ENCODE data around the gene DENND4A.
"Not testable (repeated sequence)": the region's sequence is repeated elsewhere in the genome, so short reads cannot be mapped to it uniquely, and the experiment has no call there.

The DENND4A gene

DNA sequence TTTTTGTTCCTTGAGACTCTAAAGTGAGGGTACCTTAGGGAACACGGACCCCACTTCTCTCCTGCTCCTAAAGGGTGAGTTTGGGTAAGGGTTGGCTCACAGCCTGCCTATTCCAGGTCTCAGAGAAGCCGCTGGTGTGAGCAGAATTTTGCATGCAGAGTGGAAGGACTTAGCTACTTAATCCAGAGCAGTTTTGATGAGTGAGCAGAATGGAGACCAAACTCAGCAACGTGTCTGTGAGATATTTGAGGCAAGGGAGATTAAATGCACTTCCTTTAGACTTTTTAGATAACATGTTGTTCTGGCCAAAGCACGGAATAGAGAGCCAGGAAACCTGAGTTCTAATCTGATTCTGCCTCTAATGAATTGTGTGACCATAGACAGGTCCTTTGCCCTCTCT lies 165.2 kb downstream of the DENND4A start:
- no peak for DNase-seq

DNA sequence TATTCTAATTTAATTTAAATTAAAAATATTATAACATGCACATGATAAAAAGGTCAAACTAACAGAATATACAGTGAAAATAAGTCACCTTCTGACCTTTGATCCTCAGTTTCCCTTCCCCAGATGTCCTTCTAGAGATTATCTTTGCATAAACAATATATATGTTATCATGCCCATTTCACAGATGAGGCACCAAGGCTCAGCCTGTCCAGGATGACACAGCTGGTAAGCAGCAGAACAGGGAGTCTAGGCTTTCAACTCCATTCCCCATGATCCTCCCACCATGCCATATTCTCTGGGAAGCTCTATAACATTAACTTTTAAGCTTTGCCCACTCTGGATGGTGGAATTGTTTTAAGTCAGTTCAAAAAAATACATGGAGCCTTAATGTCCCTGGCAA lies 169.0 kb downstream of the DENND4A start:
- no peak for DNase-seq

DNA sequence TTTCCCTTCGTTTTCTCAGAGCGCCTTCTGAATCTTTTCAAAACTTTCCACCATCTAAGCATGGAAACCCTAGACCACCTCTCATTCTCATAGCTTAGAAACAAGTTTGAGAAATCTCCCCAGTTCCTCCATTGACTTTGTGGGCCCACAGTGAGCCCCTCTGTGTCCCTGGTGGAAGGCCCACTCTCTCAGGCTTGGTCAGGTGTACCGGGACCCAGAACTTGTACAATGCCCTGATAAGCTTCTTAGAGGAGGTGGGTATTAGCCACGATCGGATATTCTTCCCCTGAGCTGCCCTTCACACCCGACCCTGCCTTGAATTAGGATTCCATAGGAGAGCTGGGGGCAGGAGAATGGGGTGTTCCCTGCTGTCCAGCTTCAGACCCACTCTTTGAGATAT lies 170.5 kb downstream of the DENND4A start, which contains the start of gene SLC24A1:
TSS of gene SLC24A1 (plus strand) at position 301 of the 400 bp plus-strand sequence. CDS start 2,143 bp downstream, outside the sequence.
- DNase-seq = no peak

DNA sequence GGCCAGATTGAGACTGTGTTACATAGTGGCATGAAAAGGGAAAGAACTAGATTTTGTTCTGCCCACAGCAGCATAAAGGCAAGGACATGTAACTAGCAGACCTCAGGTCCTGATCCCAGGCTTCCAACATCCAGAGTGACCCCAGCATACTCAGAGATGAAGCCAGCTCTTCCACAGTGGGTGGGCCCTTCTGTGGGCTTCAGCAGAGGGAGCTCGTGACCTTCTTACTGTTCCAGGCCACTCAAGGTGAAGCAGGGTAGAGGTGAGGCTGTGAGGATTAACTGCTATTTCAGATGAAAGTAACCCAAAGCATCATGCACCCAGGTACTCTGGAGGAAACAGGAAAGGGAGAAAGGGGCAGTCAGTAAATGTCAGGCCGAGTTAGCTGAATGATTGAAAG lies 171.3 kb downstream of the DENND4A start:
- no peak for DNase-seq

DNA sequence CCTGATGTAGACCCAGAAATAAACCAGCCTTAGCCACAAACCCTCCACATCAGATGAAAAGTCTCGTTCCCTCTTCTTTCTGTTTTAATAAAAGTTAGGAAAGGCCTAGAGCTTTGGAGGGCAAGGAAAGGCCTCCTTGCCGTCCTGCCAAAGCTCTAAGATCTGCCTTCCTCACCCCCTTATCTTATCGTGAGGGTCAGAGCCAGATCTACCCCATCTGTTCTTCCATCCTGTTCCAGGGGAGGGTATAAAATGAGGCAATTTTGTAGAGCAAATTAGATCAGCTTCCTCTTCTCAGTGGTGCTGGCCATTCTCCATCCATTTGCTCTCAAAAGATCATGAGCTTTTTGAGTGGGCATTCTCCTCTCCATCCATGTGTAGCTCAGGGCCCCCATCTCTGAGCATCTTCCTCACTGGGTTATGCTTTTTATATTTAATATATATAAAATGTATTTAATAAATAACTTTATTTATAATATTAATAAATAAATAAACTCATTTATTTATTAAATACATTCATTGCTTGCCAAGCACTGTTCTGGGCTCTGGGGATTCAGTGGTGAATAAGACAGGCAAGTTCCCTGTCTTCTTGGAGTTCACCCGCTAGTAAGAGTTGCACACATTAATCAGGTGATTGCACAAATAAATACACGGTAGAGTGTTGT lies 172.3 kb downstream of the DENND4A start:
- no peak for DNase-seq

DNA sequence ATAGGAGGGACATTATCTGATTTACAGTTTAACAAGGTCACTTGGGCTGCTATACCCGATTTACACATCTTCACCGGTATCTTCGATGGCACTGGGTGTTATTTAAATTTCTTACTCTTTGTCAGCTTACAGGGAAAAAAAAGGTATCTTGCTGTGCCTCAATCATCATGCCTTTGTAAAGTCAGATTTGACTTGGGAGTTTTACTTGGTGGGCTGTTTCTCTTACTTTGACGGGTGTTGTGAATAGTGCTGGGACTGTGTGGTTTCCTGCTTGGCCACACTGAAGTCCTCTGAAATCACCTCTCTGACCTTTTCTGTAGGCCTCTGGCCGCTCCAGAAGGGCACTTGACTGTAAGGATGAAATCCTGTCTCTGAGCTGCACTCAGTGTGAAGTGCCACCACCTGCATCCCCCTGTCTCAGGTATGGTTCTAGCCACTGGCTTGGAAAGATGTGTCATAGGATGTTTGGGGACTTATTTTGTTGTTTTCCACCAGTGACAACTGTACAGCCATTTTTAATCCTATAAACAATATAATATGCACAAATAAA lies 173.5 kb downstream of the DENND4A start:
- DNase-seq = no peak

DNA sequence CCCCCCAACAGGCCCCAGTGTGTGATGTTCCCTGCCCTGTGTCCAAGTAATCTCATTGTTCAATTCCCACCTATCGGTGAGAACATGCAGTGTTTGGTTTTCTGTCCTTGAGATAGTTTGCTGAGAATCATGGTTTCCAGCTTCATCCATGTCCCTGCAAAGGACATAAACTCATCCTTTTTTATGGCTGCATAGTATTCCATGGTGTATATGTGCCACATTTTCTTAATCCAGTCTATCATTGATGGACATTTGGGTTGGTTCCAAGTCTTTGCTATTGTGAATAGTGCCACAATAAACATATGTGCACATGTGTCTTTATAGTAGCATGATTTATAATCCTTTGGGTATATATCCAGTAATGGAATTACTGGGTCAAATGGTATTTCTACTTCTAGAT lies 176.2 kb downstream of the DENND4A start:
- not testable (repeated sequence) for DNase-seq

DNA sequence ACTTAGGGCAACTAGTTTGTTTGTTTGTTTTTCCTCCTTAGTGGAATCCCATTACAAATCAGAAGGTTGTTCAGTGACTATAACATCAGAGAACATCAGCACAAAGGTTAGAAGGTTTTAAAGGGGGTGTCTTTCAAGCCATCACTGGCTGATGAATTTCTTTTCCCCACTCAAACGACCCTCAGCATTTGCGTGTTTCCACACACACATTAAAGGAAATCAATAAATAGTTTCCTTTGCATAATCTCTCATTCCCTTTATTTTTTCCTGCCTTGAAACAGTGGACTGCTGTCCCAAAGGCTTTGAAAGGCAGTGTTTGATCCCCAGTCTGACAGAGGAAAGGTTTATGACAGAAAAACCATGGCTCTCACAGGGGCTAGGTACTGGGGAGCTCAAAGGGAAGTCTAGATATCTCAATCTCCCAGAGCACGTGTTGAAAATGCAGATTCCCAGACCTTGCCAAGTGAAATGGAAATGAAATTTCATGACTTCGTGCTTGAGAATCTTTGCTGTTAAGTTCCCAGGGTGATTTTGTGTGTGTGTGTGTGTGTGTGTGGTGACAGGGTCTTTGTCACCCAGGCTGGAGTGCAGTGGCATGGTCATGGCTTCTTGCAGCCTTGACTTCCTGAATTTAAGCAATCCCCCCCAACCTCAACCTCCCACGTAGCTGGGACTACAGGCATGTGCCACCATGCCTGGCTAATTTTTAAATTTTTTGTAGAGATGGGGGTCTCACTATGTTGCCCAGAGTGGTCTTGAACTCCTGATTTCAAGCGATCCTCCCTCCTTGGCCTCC lies 178.9 kb downstream of the DENND4A start:
- no peak for DNase-seq

DNA sequence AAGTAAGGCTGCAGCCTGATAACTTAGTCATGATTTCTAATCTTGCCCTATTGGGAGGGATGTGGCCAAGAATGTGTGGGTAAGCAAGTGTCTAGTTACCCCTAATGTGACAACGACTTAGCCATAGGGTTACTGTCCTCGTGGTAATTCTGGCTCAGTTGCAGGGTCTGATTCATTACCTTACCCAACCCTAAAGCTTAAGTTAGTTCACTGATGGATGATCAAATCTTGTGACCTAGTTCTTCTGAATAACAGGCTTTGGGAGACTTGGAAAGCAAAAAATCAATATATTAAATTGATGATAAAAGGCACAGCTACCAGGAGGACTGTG lies 179.5 kb downstream of the DENND4A start:
- DNase-seq = no peak

DNA sequence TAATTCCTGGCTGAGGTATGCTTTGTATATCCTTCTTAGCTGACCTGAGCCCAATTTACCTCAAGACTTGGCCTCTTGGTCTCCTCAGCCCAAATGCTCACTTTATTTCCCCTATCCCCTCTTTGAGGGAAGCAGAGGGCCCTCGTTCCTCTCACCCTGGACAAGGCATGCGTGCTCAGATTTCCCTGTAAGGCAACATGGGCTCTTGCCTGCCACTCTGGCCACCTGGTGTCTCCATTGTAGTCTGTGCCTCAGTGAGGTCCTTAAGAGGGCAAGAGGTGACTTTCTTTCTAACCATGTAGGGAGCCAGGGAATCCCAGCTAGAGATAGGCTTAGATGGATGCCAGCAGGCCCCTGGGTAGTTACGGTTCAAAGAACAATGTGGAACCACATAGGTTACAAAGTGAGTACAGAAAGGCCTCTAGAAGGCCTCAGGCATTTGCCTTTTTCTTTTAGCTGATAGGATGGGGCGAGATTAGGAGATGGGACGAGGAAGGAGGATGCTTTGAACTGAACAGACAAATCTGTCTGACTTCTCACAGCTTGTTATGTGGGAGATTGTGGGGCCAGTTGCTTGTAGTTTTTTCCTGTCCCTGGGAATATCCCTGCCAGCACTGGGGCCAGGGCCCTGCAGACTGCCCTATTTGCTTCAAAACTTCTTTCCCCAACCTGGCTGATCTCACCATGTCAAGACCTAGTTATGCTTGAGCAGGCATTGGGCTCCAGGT lies 180.0 kb downstream of the DENND4A start:
- no peak for DNase-seq

DNA sequence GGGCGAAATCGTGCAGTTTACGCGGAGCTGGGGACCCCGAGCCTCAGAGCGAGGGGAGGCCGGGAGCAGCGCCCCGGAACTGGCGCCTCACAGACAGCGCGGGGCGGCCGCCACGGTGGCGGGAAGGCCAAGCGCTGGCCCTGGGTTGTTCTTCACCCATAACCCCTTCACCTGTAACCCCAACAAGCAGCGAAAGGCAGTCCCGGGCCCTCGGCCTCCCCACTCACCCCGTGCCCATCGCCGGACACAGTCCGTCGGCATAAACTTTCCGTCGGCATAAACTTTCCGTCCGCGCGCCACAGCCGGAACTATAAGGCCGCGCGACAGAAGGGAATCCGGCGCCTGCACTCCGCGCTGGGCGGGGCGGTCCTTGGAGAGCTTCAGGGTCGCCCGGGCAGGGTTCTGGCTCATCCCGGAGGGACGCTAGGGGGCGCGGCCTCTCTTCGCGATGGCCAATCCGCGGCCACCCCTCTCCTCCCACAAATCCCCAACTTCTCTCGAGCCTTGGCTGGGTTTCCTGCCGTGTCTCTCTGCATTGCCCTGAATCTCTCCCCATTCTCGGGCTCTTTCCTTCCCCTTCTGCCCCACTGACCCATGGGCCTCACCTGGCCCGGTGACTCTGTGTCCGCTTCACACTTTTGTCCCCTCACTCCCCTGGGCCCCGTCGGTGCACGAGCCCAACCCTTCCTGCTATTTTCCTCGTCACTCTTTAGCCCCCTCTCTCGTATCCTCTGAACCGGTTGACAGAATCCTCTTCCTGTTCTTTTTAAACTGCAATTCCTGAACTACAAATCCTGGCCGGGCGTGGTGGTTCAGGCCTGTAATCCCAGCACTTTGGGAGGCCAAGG lies 181.0 kb downstream of the DENND4A start, which contains the start of gene INTS14:
TSS of gene INTS14 (minus strand) at position 261 of the 848 bp plus-strand sequence. CDS start 3,751 bp downstream, outside the sequence.
- peak; percentile 92 for DNase-seq
